GM12878 (cell line): ENCODE measurements around the gene CRYGN. TPM values are rescaled to one million over a fixed set of nuclear protein-coding genes. Genes with fewer than 3 reads are reported as not detected.

Source experiments
- ATAC-seq: fragments of 200-7000 bp; cut with Tn5 transposase; 3 replicates; pipeline ENCODE4 v1.9.1; 2020; ENCODE audit warnings: mild to moderate bottlenecking, moderate library complexity
- BruUV-seq: library from RNA; stranded (reverse); fragments of 400-500 nt; replicated peaks from 2 replicates; lab custom pipeline; 2021; lab: Mats Ljungman, UMichigan
- CTCF ChIA-PET: fragments of 300-600 bp; sonication (Branson Sonifier 250); formaldehyde crosslinking; extraction: SDS; loops from one replicate; lab custom pipeline; 2021; ENCODE audit warnings: inconsistent platforms; lab: Yijun Ruan, JAX
- POLR2A ChIA-PET: fragments of 350-600 bp; formaldehyde crosslinking; extraction: SDS; loops from one replicate; lab custom pipeline; 2021; ENCODE audit warnings: inconsistent platforms; lab: Charles Lee
- RAD21 ChIA-PET: fragments of 300-600 bp; sonication (Branson Sonifier 250); formaldehyde crosslinking; loops from one replicate; lab custom pipeline; 2023; ENCODE audit warnings: antibody characterized with exemption; ENCODE audit not compliant: unreplicated experiment; lab: Charles Lee
- SMC1A ChIA-PET: fragments of 300-600 bp; sonication (Branson Sonifier 250); formaldehyde crosslinking; loops from one replicate; lab custom pipeline; 2023; ENCODE audit not compliant: unreplicated experiment, uncharacterized antibody; lab: Charles Lee
- DNase-seq: peaks from one replicate; pipeline ENCODE4 v3.0.0-alpha.2; 2011; ENCODE audit warnings: low read depth, low spot score
- FAIRE-seq: peaks from 3 replicates; lab custom pipeline; 2011; peaks lifted over from hg19 to GRCh38; lab: Jason Lieb, UNC
- H2AFZ ChIP-seq: 2 replicates; pipeline ENCODE4 v1.6.0; 2011; ENCODE audit warnings: low read depth, low read length, control low read depth; ENCODE audit not compliant: control insufficient read depth
- H3K27ac ChIP-seq: 2 replicates; pipeline ENCODE4 v1.5.1; 2011; ENCODE audit warnings: control low read depth; ENCODE audit not compliant: control insufficient read depth, insufficient read depth
- H3K27me3 ChIP-seq, 2 experiments: replicated peaks in 1 of 2; 2 replicates each; pipeline versions ENCODE4 v1.6.0 to v1.6.1; 2011; ENCODE audit warnings: low read length in 1 of 2; ENCODE audit not compliant: control insufficient read depth in 2 of 2, insufficient read depth in 2 of 2
- H3K36me3 ChIP-seq, 2 experiments: 2 replicates each; pipeline ENCODE4 v1.5.1; 2011; ENCODE audit warnings: low read length in 1 of 2; ENCODE audit not compliant: control insufficient read depth in 2 of 2, insufficient read depth in 2 of 2
- H3K4me1 ChIP-seq: 2 replicates; pipeline ENCODE4 v1.6.1; 2011; ENCODE audit warnings: mild to moderate bottlenecking, low read length, moderate library complexity, mixed read lengths; ENCODE audit not compliant: control insufficient read depth, insufficient read depth
- H3K4me2 ChIP-seq: 2 replicates; pipeline ENCODE4 v1.6.0; 2011; ENCODE audit warnings: control low read depth; ENCODE audit not compliant: control insufficient read depth, insufficient read depth
- H3K4me3 ChIP-seq: fragments of 200-600 bp; sonication (generic); 2 replicates; pipeline ENCODE4 v1.5.1; 2016
- H3K79me2 ChIP-seq: 2 replicates; pipeline ENCODE4 v1.6.0; 2011; ENCODE audit warnings: low read length; ENCODE audit not compliant: control insufficient read depth, insufficient read depth
- H3K9ac ChIP-seq: 2 replicates; pipeline ENCODE4 v1.8.0; 2011; ENCODE audit warnings: low read length, control low read depth, mixed read lengths; ENCODE audit not compliant: control insufficient read depth, insufficient read depth
- H3K9me3 ChIP-seq: replicated peaks from 3 replicates; pipeline ENCODE4 v1.5.1; 2011; ENCODE audit warnings: mild to moderate bottlenecking, low read length; ENCODE audit not compliant: control insufficient read depth, insufficient read depth
- H4K20me1 ChIP-seq: 2 replicates; pipeline ENCODE4 v1.6.0; 2011; ENCODE audit not compliant: control insufficient read depth, insufficient read depth
- FOS ChIP-seq: IDR thresholded peaks from 3 replicates; pipeline ENCODE4 v1.6.1; 2011; ENCODE audit warnings: borderline replicate concordance; ENCODE audit not compliant: insufficient read length; ENCODE audit errors: extremely low read depth
- FOXM1 ChIP-seq: IDR thresholded peaks from 2 replicates; pipeline ENCODE4 v1.6.1; 2012; ENCODE audit warnings: low read depth, mild to moderate bottlenecking, inconsistent platforms, low read length, moderate library complexity
- MXI1 ChIP-seq: fragments of 150-350 bp; IDR thresholded peaks from 2 replicates; pipeline ENCODE4 v1.6.1; 2011; ENCODE audit warnings: low read depth, mild to moderate bottlenecking, inconsistent platforms, low read length, improper control_type of control experiment
- TBL1XR1 ChIP-seq: IDR thresholded peaks from 2 replicates; pipeline ENCODE4 v1.6.1; 2012; ENCODE audit warnings: low read depth, low read length, improper control_type of control experiment
- WRNIP1 ChIP-seq: IDR thresholded peaks from 2 replicates; pipeline ENCODE4 v1.6.1; 2011; ENCODE audit warnings: low read depth, low read length, improper control_type of control experiment, borderline replicate concordance
- WGBS: methylation state at CpG from one replicate; pipeline ENCODE4 v1.1.6; 2016; ENCODE audit warnings: low lambda C conversion rate; ENCODE audit not compliant: insufficient replicate concordance, insufficient coverage; ENCODE audit errors: missing lambda C conversion rate; 5-methylcytosine and 5-hydroxymethylcytosine counted together
- in situ Hi-C: fragments of 300-500 bp; cut with MboI; formaldehyde crosslinking; loops from 9 replicates; pipeline ENCODE4 v1.14.3; 2018; ENCODE audit warnings: mixed read lengths
- intact Hi-C: fragments of 100-400 bp; cut with micrococcal nuclease; formaldehyde crosslinking; loops from one replicate; pipeline ENCODE4 v1.14.2; 2022; ENCODE audit not compliant: unreplicated experiment
- polyA plus RNA-seq, 11 experiments: library from polyadenylated mRNA; depleted of rRNA in 4 of 11; unstranded in 6 of 11; stranded (reverse) in 5 of 11; fragments of >200 nt; fragmentation: Nextera tagmentation in 4 of 11; fragmentation: Illumina TruSeq in 1 of 11; extraction: Ambion mirVana in 4 of 11; extraction: Trizol in 1 of 11; gene quantifications; 1 replicate in 1 of 11; 2 replicates in 10 of 11; pipeline versions ENCODE4 v1.2.1 to v1.2.3, GENCODE V29; 2011 to 2016; ENCODE audit warnings: inconsistent platforms in 2 of 11, missing spikeins in 2 of 11, low read depth in 1 of 11
- total RNA-seq, 4 experiments: library from RNA; depleted of rRNA in 3 of 4; stranded (reverse); fragments of >200 nt in 3 of 4; fragmentation: Illumina TruSeq in 1 of 4; extraction: Trizol in 1 of 4; gene quantifications; 2 replicates each; pipeline versions ENCODE4 v1.2.1 to v1.2.3, GENCODE V29; 2013 to 2021
- TF ChIP-seq, protein P1 (sequence below): IDR thresholded peaks from 2 replicates; pipeline ENCODE4 v1.6.1; 2012; ENCODE audit warnings: mild to moderate bottlenecking, low read depth, low read length

The CRYGN gene
- total and polyA plus RNA-seq, 10 of the 15 experiments (the other 5 are each of a cell fraction or from before 2014, with no cell fraction given): not detected

DNA sequence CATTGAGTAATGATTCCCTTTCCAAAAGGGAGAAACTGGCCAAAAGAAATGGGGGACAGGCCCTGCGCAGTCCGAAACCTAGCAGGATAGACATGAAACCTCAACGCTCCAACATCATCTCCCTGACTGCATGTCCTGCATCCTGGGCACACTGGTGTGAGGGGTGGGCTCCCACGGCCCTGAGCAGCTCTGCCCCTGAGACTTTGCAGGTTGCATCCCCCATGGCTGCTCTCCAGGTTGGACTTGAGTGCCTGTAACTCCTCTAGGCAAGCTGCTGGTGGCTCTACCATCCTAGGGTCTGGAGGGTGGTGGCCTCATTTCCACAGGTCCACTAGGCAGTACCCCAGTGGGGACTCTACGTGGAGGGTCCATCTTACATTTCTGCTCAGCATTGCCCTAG is 16.3 kb upstream of the CRYGN start:
- Histone ChIP-seq H3K27me3 (no peaks in the 10 kb centered on the region), H3K4me1 (no peaks in the 10 kb centered on the region), H3K4me3 (no peak overlapping the region), H3K36me3 (no peaks in the 10 kb centered on the region)
- in situ Hi-C loops: no loop called here
- CTCF ChIA-PET: interaction anchor here (1.4 kb wide), 1 partner anchor 8 kb away, joined by 3 read pairs; no protein-coding TSS in a partner anchor
- DNase-seq: no peak
- WGBS: 57% methylated on average over 5 of the region's 5 CpGs
- TF ChIP-seq TBL1XR1 (no peak), FOXM1 (no peak), FOS (no peak), WRNIP1 (no peak), MXI1 (no peak)
- TF ChIP-seq, protein P1, sequence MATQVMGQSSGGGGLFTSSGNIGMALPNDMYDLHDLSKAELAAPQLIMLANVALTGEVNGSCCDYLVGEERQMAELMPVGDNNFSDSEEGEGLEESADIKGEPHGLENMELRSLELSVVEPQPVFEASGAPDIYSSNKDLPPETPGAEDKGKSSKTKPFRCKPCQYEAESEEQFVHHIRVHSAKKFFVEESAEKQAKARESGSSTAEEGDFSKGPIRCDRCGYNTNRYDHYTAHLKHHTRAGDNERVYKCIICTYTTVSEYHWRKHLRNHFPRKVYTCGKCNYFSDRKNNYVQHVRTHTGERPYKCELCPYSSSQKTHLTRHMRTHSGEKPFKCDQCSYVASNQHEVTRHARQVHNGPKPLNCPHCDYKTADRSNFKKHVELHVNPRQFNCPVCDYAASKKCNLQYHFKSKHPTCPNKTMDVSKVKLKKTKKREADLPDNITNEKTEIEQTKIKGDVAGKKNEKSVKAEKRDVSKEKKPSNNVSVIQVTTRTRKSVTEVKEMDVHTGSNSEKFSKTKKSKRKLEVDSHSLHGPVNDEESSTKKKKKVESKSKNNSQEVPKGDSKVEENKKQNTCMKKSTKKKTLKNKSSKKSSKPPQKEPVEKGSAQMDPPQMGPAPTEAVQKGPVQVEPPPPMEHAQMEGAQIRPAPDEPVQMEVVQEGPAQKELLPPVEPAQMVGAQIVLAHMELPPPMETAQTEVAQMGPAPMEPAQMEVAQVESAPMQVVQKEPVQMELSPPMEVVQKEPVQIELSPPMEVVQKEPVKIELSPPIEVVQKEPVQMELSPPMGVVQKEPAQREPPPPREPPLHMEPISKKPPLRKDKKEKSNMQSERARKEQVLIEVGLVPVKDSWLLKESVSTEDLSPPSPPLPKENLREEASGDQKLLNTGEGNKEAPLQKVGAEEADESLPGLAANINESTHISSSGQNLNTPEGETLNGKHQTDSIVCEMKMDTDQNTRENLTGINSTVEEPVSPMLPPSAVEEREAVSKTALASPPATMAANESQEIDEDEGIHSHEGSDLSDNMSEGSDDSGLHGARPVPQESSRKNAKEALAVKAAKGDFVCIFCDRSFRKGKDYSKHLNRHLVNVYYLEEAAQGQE: no peak
- TF ChIP-seq, all 136 proteins: peak for 0
- no peak overlapping the region for H3K9ac ChIP-seq
- ATAC-seq: no peak
- no peaks in the 10 kb centered on the region; the same call in 2 of the 3 replicates for H3K9me3 ChIP-seq
- H3K4me2 ChIP-seq: no peak overlapping the region
- no peak for FAIRE-seq
- no TSS peak for BruUV-seq
- no peaks in the 10 kb centered on the region for H4K20me1 ChIP-seq
- no peak overlapping the region for H2AFZ ChIP-seq
- intact Hi-C loops: no loop called here
- no peak overlapping the region for H3K27ac ChIP-seq
- ChIA-PET SMC1A (no interaction called here), POLR2A (no interaction called here), RAD21 (no interaction called here)
- H3K79me2 ChIP-seq: no peaks in the 10 kb centered on the region
